ENCODE results near the gene LAD1. TPM values are rescaled to one million over a fixed set of nuclear protein-coding genes. Genes with fewer than 3 reads are reported as not detected.

LAD1 gene
- polyA plus RNA-seq, 1 donor from 2014 or later, result not detected

- no peak overlapping the region for H3K9ac ChIP-seq (ENCODE audit: low read length)
- no peaks in the 10 kb centered on the region for H4K20me1 ChIP-seq (ENCODE audit: insufficient read depth)
- H3K9me2 ChIP-seq (ENCODE audit: insufficient read depth, low read length), result no peaks in the 10 kb centered on the region
- no peak overlapping the region for H3K27ac ChIP-seq (ENCODE audit: low read length)
- no peak overlapping the region for H3K4me2 ChIP-seq (ENCODE audit: low read length)
- no peak overlapping the region for H3K4me3 ChIP-seq (ENCODE audit: low read length)
- TF ChIP-seq EP300 (conservative IDR thresholded peaks at IDR 0.05; ENCODE audit: poor library complexity, severe bottlenecking), result no peak
- no peak for TF ChIP-seq EZH2 (IDR thresholded peaks at IDR 0.05; ENCODE audit: borderline replicate concordance, insufficient read depth, low read length, poor library complexity, severe bottlenecking)
- TF ChIP-seq SMC3 (conservative IDR thresholded peaks at IDR 0.05; ENCODE audit: poor library complexity), result no peak
- no peak for TF ChIP-seq POLR2AphosphoS5 (IDR thresholded peaks at IDR 0.05)
- no peak for TF ChIP-seq RAD21 (conservative IDR thresholded peaks at IDR 0.05)
- no peak for TF ChIP-seq MXI1 (conservative IDR thresholded peaks at IDR 0.05; ENCODE audit: poor library complexity, severe bottlenecking)
- TF ChIP-seq TAF1 (IDR thresholded peaks at IDR 0.05; ENCODE audit: low read depth), result no peak
- TF ChIP-seq, protein P1, sequence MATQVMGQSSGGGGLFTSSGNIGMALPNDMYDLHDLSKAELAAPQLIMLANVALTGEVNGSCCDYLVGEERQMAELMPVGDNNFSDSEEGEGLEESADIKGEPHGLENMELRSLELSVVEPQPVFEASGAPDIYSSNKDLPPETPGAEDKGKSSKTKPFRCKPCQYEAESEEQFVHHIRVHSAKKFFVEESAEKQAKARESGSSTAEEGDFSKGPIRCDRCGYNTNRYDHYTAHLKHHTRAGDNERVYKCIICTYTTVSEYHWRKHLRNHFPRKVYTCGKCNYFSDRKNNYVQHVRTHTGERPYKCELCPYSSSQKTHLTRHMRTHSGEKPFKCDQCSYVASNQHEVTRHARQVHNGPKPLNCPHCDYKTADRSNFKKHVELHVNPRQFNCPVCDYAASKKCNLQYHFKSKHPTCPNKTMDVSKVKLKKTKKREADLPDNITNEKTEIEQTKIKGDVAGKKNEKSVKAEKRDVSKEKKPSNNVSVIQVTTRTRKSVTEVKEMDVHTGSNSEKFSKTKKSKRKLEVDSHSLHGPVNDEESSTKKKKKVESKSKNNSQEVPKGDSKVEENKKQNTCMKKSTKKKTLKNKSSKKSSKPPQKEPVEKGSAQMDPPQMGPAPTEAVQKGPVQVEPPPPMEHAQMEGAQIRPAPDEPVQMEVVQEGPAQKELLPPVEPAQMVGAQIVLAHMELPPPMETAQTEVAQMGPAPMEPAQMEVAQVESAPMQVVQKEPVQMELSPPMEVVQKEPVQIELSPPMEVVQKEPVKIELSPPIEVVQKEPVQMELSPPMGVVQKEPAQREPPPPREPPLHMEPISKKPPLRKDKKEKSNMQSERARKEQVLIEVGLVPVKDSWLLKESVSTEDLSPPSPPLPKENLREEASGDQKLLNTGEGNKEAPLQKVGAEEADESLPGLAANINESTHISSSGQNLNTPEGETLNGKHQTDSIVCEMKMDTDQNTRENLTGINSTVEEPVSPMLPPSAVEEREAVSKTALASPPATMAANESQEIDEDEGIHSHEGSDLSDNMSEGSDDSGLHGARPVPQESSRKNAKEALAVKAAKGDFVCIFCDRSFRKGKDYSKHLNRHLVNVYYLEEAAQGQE (IDR thresholded peaks at IDR 0.05; ENCODE audit: borderline replicate concordance), result no peak
- no peak for TF ChIP-seq CTCF (IDR thresholded peaks at IDR 0.05; ENCODE audit: poor library complexity, severe bottlenecking)
- H3F3A ChIP-seq (ENCODE audit: insufficient read depth, low read length, poor library complexity, severe bottlenecking), result no peaks in the 10 kb centered on the region
- no peaks in the 10 kb centered on the region for H3K36me3 ChIP-seq (ENCODE audit: insufficient read depth, low read length)
- no peaks in the 10 kb centered on the region for H3K27me3 ChIP-seq (ENCODE audit: insufficient read depth, low read depth, low read length)
- H3K79me2 ChIP-seq (replicated peaks; ENCODE audit: insufficient read depth, low read length), result no peaks in the 10 kb centered on the region
- no peaks in the 10 kb centered on the region for H3K9me3 ChIP-seq (ENCODE audit: low read length)
- no peak overlapping the region for H2AFZ ChIP-seq (ENCODE audit: low read depth, low read length)
Measured at GRCh38 chr1:201362906-201363305, 36.2 kb downstream of the LAD1 start.

GRCh38 chr1:201361652-201362504 lies 37.2 kb downstream of the LAD1 start:
- no peaks in the 10 kb centered on the region for H3F3A ChIP-seq (ENCODE audit: insufficient read depth, low read length, poor library complexity, severe bottlenecking)
- H3K36me3 ChIP-seq (ENCODE audit: insufficient read depth, low read length), result no peaks in the 10 kb centered on the region
- TF ChIP-seq CTCF (IDR thresholded peaks at IDR 0.05; ENCODE audit: poor library complexity, severe bottlenecking) (peak; percentile 72), POLR2AphosphoS5 (IDR thresholded peaks at IDR 0.05) (no peak), MXI1 (conservative IDR thresholded peaks at IDR 0.05; ENCODE audit: poor library complexity, severe bottlenecking) (no peak), RAD21 (conservative IDR thresholded peaks at IDR 0.05) (peak; percentile 81), SMC3 (conservative IDR thresholded peaks at IDR 0.05; ENCODE audit: poor library complexity) (peak; percentile 82)
- TF ChIP-seq, protein P1 (IDR thresholded peaks at IDR 0.05; ENCODE audit: borderline replicate concordance), result no peak

More at GRCh38 chr1:201361652-201362504, 37.2 kb downstream of the LAD1 start:
- Histone ChIP-seq H3K79me2 (replicated peaks; ENCODE audit: insufficient read depth, low read length) (no peaks in the 10 kb centered on the region), H3K27me3 (ENCODE audit: insufficient read depth, low read depth, low read length) (no peaks in the 10 kb centered on the region), H3K4me2 (ENCODE audit: low read length) (no peak overlapping the region), H3K4me3 (ENCODE audit: low read length) (no peak overlapping the region), H3K9me2 (ENCODE audit: insufficient read depth, low read length) (no peaks in the 10 kb centered on the region), H2AFZ (ENCODE audit: low read depth, low read length) (no peak overlapping the region), H3K27ac (ENCODE audit: low read length) (no peak overlapping the region), H3K9ac (ENCODE audit: low read length) (no peak overlapping the region), H3K9me3 (ENCODE audit: low read length) (no peaks in the 10 kb centered on the region), H4K20me1 (ENCODE audit: insufficient read depth) (no peaks in the 10 kb centered on the region)

Data from neural cell (in vitro differentiated cells).